H1 (cell line): ENCODE results near the gene USP30. TPM values are rescaled to one million over a fixed set of nuclear protein-coding genes. Genes with fewer than 3 reads are reported as not detected.

Experiments used
- CTCF ChIA-PET: fragments of 300-600 bp; sonication (Branson Sonifier 250); formaldehyde crosslinking; loops from one replicate; lab custom pipeline; 2021; ENCODE audit not compliant: partially characterized antibody; lab: Charles Lee
- POLR2A ChIA-PET: fragments of 300-600 bp; sonication (Branson Sonifier 250); formaldehyde crosslinking; loops from one replicate; lab custom pipeline; 2021; ENCODE audit warnings: inconsistent platforms; ENCODE audit not compliant: partially characterized antibody; lab: Charles Lee
- DNase-seq, 2 experiments: peaks; one replicate each; pipeline versions ENCODE4 v3.0.0 to v3.0.0-alpha.2; 2010 to 2022; ENCODE audit warnings: low spot score in 2 of 2, low read depth in 1 of 2, mixed read lengths in 1 of 2
- FAIRE-seq: peaks from 2 replicates; lab custom pipeline; 2011; peaks lifted over from hg19 to GRCh38; lab: Jason Lieb, UNC
- H2AFZ ChIP-seq: 2 replicates; pipeline ENCODE4 v1.8.1; 2012; ENCODE audit warnings: low read length, inconsistent platforms
- H2AK5ac ChIP-seq: 2 replicates; pipeline ENCODE4 v1.6.1; 2013; ENCODE audit warnings: low read depth, low read length
- H2BK120ac ChIP-seq: replicated peaks from 2 replicates; pipeline ENCODE3; 2013; ENCODE audit warnings: low read depth, low read length, inconsistent platforms
- H2BK12ac ChIP-seq: 2 replicates; pipeline ENCODE4 v1.6.1; 2013; ENCODE audit warnings: low read depth, low read length
- H2BK15ac ChIP-seq: 2 replicates; pipeline ENCODE4 v1.6.1; 2013; ENCODE audit warnings: low read length
- H2BK20ac ChIP-seq: 2 replicates; pipeline ENCODE4 v1.6.1; 2013; ENCODE audit warnings: low read length
- H2BK5ac ChIP-seq: 2 replicates; pipeline ENCODE4 v1.6.1; 2013; ENCODE audit warnings: low read depth, low read length
- H3K14ac ChIP-seq: 2 replicates; pipeline ENCODE4 v1.6.1; 2013; ENCODE audit warnings: inconsistent platforms; ENCODE audit not compliant: insufficient read length
- H3K18ac ChIP-seq: 2 replicates; pipeline ENCODE4 v1.6.1; 2013; ENCODE audit warnings: low read length; ENCODE audit errors: extremely low read depth
- H3K23ac ChIP-seq: 2 replicates; pipeline ENCODE4 v1.6.1; 2013; ENCODE audit warnings: inconsistent platforms; ENCODE audit not compliant: insufficient read length
- H3K23me2 ChIP-seq: 2 replicates; pipeline ENCODE4 v1.6.1; 2013; ENCODE audit warnings: low read depth, low read length
- H3K27ac ChIP-seq: 2 replicates; pipeline ENCODE4 v1.6.1; 2011; ENCODE audit warnings: low read depth, low read length, inconsistent platforms
- H3K27me3 ChIP-seq, 4 experiments: replicated peaks in 1 of 4; 1 replicate in 1 of 4; 2 replicates in 3 of 4; pipeline versions ENCODE4 v1.6.1 to v1.8.1; 2011 to 2013; ENCODE audit warnings: low read length in 3 of 4, mild to moderate bottlenecking in 3 of 4, inconsistent platforms in 2 of 4, mixed read lengths in 2 of 4, moderate library complexity in 1 of 4; ENCODE audit not compliant: control insufficient read depth in 3 of 4, insufficient read depth in 3 of 4; ENCODE audit errors: extremely low read depth in 1 of 4
- H3K36me3 ChIP-seq, 4 experiments: 2 replicates each; pipeline versions ENCODE4 v1.6.1 to v1.8.1; 2011 to 2013; ENCODE audit warnings: mild to moderate bottlenecking in 4 of 4, low read length in 3 of 4, moderate library complexity in 2 of 4, control low read depth in 1 of 4, inconsistent platforms in 1 of 4; ENCODE audit not compliant: insufficient read depth in 4 of 4, control insufficient read depth in 2 of 4
- H3K4ac ChIP-seq: replicated peaks from 2 replicates; pipeline ENCODE3; 2013; ENCODE audit warnings: low read length, low read depth, mixed read lengths, inconsistent platforms; ENCODE audit not compliant: insufficient read length
- H3K4me1 ChIP-seq, 4 experiments: replicated peaks in 1 of 4; 1 replicate in 1 of 4; 2 replicates in 3 of 4; pipeline versions ENCODE4 v1.6.1 to v1.8.1; 2011 to 2013; ENCODE audit warnings: low read length in 3 of 4, inconsistent platforms in 2 of 4, mixed read lengths in 1 of 4; ENCODE audit not compliant: insufficient read depth in 4 of 4, control insufficient read depth in 3 of 4
- H3K4me2 ChIP-seq, 2 experiments: 2 replicates each; pipeline versions ENCODE4 v1.6.1 to v1.8.1; 2011 to 2013; ENCODE audit warnings: low read depth in 2 of 2, low read length in 2 of 2, control low read depth in 1 of 2, inconsistent platforms in 1 of 2, mild to moderate bottlenecking in 1 of 2; ENCODE audit not compliant: insufficient read depth in 1 of 2
- H3K4me3 ChIP-seq, 4 experiments: fragments of 200-600, 300-600 bp in 1 of 4; sonication (generic), shearing (Covaris generic), sonication (Bioruptor Twin) in 1 of 4; 2 replicates each; pipeline versions ENCODE4 v1.5.1 to v1.8.1; 2011 to 2016; ENCODE audit warnings: low read length in 4 of 4, low read depth in 3 of 4, control low read depth in 2 of 4, inconsistent platforms in 2 of 4, mild to moderate bottlenecking in 2 of 4, mixed read lengths in 1 of 4, moderate library complexity in 1 of 4; ENCODE audit not compliant: insufficient read depth in 2 of 4; ENCODE audit errors: extremely low read depth in 1 of 4
- H3K56ac ChIP-seq: replicated peaks from 2 replicates; pipeline ENCODE3; 2013; ENCODE audit warnings: low read depth, mild to moderate bottlenecking, mixed read lengths, low read length, inconsistent platforms; ENCODE audit not compliant: insufficient read length
- H3K79me1 ChIP-seq: 2 replicates; pipeline ENCODE4 v1.6.1; 2013; ENCODE audit warnings: low read depth, low read length, control low read depth
- H3K79me2 ChIP-seq, 2 experiments: 2 replicates each; pipeline versions ENCODE4 v1.6.1 to v1.8.1; 2012 to 2013; ENCODE audit warnings: low read length in 2 of 2, mild to moderate bottlenecking in 2 of 2, inconsistent platforms in 1 of 2; ENCODE audit not compliant: insufficient read depth in 2 of 2, control insufficient read depth in 1 of 2
- H3K9ac ChIP-seq, 4 experiments: replicated peaks in 1 of 4; 1 replicate in 1 of 4; 2 replicates in 3 of 4; pipeline versions ENCODE4 v1.6.1 to v1.8.1; 2011 to 2013; ENCODE audit warnings: low read depth in 3 of 4, low read length in 3 of 4, control low read depth in 2 of 4, mild to moderate bottlenecking in 2 of 4, moderate library complexity in 2 of 4, inconsistent platforms in 1 of 4; ENCODE audit errors: extremely low read depth in 1 of 4
- H3K9me3 ChIP-seq, 2 experiments: 2 replicates each; pipeline versions ENCODE4 v1.6.1 to v1.8.1; 2012 to 2013; ENCODE audit warnings: mild to moderate bottlenecking in 2 of 2, moderate library complexity in 2 of 2, control low read depth in 1 of 2, inconsistent platforms in 1 of 2, low read depth in 1 of 2, low read length in 1 of 2, mixed read lengths in 1 of 2; ENCODE audit not compliant: insufficient read depth in 2 of 2
- H4K20me1 ChIP-seq, 2 experiments: replicated peaks in 1 of 2; 2 replicates each; pipeline versions ENCODE3 to v1.8.1; 2011 to 2013; ENCODE audit warnings: inconsistent platforms in 2 of 2, low read length in 2 of 2, mild to moderate bottlenecking in 1 of 2; ENCODE audit not compliant: insufficient read depth in 2 of 2, control insufficient read depth in 1 of 2
- H4K5ac ChIP-seq: 2 replicates; pipeline ENCODE4 v1.6.1; 2013; ENCODE audit warnings: low read length, low read depth, mixed read lengths, inconsistent platforms; ENCODE audit not compliant: insufficient read length
- H4K8ac ChIP-seq: 2 replicates; pipeline ENCODE4 v1.8.0; 2013; ENCODE audit warnings: mild to moderate bottlenecking, moderate library complexity, low read length, inconsistent platforms; ENCODE audit not compliant: insufficient read depth; ENCODE audit errors: extremely low read depth
- H4K91ac ChIP-seq: replicated peaks from 2 replicates; pipeline ENCODE3; 2013; ENCODE audit warnings: low read length, mixed read lengths, inconsistent platforms; ENCODE audit not compliant: insufficient read length
- ASH2L ChIP-seq: fragments of 200-600, 300-600 bp; sonication (generic); IDR thresholded peaks from one replicate; pipeline ENCODE4 v1.7.1; 2017; ENCODE audit warnings: low read length
- GTF2F1 ChIP-seq: IDR thresholded peaks from 2 replicates; pipeline ENCODE4 v1.6.1; 2012; ENCODE audit warnings: low read depth, low read length, improper control_type of control experiment, borderline replicate concordance
- JUN ChIP-seq: IDR thresholded peaks from 2 replicates; pipeline ENCODE4 v1.6.1; 2011; ENCODE audit warnings: low read depth, mild to moderate bottlenecking, improper control_type of control experiment, low read length
- MAFK ChIP-seq: IDR thresholded peaks from 2 replicates; pipeline ENCODE4 v1.6.1; 2012; ENCODE audit warnings: low read depth, mild to moderate bottlenecking, improper control_type of control experiment, low read length
- POLR2AphosphoS5 ChIP-seq: IDR thresholded peaks from 2 replicates; pipeline ENCODE4 v1.6.1; 2011; ENCODE audit warnings: low read depth, low read length
- RAD21 ChIP-seq, 2 experiments: IDR thresholded peaks in 1 of 2; conservative IDR thresholded peaks in 1 of 2; 2 replicates each; pipeline ENCODE4 v1.6.1; 2011; ENCODE audit warnings: low read depth in 2 of 2, low read length in 2 of 2, improper control_type of control experiment in 1 of 2, inconsistent platforms in 1 of 2, mild to moderate bottlenecking in 1 of 2, moderate library complexity in 1 of 2
- RNF2 ChIP-seq: fragments of 200-900, 300-1000 bp; sonication (generic); IDR thresholded peaks from 2 replicates; pipeline ENCODE4 v1.7.1; 2016; ENCODE audit warnings: borderline replicate concordance, low read depth, mild to moderate bottlenecking, antibody characterized with exemption, low read length; ENCODE audit not compliant: poor library complexity, severe bottlenecking; ENCODE audit errors: missing control alignments
- RXRA ChIP-seq: IDR thresholded peaks from 2 replicates; pipeline ENCODE4 v1.6.1; 2011; ENCODE audit warnings: low read depth, mild to moderate bottlenecking, low read length, moderate library complexity; ENCODE audit not compliant: insufficient read depth
- SIRT6 ChIP-seq: IDR thresholded peaks from one replicate; pipeline ENCODE4 v1.7.1; 2012; ENCODE audit warnings: low read length, inconsistent platforms
- SIX5 ChIP-seq: IDR thresholded peaks from 2 replicates; pipeline ENCODE4 v1.6.1; 2011; ENCODE audit warnings: mild to moderate bottlenecking, low read depth, low read length
- SP4 ChIP-seq: IDR thresholded peaks from 2 replicates; pipeline ENCODE4 v1.6.1; 2012; ENCODE audit warnings: low read length, inconsistent platforms
- SUZ12 ChIP-seq: fragments of 200-600 bp; sonication (generic); IDR thresholded peaks from 2 replicates; pipeline ENCODE4 v1.6.1; 2012; ENCODE audit warnings: mild to moderate bottlenecking, inconsistent platforms, low read length, moderate library complexity, mixed read lengths
- TCF12 ChIP-seq: IDR thresholded peaks from 2 replicates; pipeline ENCODE4 v1.6.1; 2011; ENCODE audit warnings: low read depth, mild to moderate bottlenecking, low read length
- WGBS, 2 experiments: shearing (Covaris generic) in 1 of 2; methylation state at CpG; one replicate each; pipeline versions ENCODE4 v1.1.6 to v1.1.7; 2013 to 2015; ENCODE audit warnings: low lambda C conversion rate in 2 of 2, mixed read lengths in 2 of 2, inconsistent platforms in 1 of 2, low coverage in 1 of 2, missing lambda C conversion rate in 1 of 2; ENCODE audit not compliant: insufficient replicate concordance in 2 of 2, insufficient coverage in 1 of 2, insufficient read length in 1 of 2; ENCODE audit errors: extremely low coverage in 1 of 2, missing lambda C conversion rate in 1 of 2; 5-methylcytosine and 5-hydroxymethylcytosine counted together
- polyA plus RNA-seq, 7 experiments: library from polyadenylated mRNA; depleted of rRNA in 3 of 7; stranded (reverse) in 5 of 7; unstranded in 2 of 7; fragments of >200 nt in 5 of 7; fragments of 200-250 nt in 2 of 7; gene quantifications; 1 replicate in 5 of 7; 2 replicates in 1 of 7; 4 replicates in 1 of 7; pipeline versions ENCODE4 v1.2.1 to v1.2.3, GENCODE V29; 2011 to 2013; ENCODE audit warnings: missing spikeins in 2 of 7, mixed read lengths in 2 of 7
- total RNA-seq: library from RNA; stranded (reverse); fragmentation: NEBNext Ultra II Directional; extraction: Animal tissue kit (Norgen Biotek cat#: 25700); gene quantifications from 2 replicates; pipeline ENCODE4 v1.2.1, GENCODE V29; 2021

USP30 gene
- total and polyA plus RNA-seq, 2 of the 8 experiments (the other 6 are each of a cell fraction or from before 2014, with no cell fraction given), result 7.0 to 12.2 TPM

DNA sequence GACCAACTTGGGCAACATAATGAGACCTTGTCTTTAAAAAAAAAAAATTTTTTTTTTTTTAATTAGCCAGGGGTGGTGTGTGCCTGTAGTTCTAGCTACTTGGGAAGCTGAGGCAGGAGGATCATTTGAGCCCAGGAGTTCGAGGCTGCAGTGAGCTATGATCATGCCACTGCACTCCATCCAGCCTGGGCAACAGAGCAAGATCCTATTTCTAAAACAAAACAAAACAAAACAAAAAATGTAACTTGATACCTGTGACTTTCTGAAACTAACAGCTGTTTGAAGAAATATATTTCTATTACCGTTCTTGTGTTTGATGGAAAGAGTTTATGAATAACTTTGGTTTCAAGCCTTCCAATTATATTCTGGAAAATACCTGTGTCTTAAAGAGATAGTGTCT, 62.3 kb downstream of the USP30 start:
- H2AFZ ChIP-seq, result no peak overlapping the region
- H3K27me3 ChIP-seq, result no peaks in the 10 kb centered on the region; a peak in 1 of 7 replicates
- no peak overlapping the region for H2BK12ac ChIP-seq
- H3K4ac ChIP-seq, result no peak overlapping the region
- H3K23ac ChIP-seq, result no peak overlapping the region
- no peak overlapping the region for H3K56ac ChIP-seq
- no peak for TF ChIP-seq TCF12
- no peak for TF ChIP-seq POLR2AphosphoS5
- TF ChIP-seq JUN, result no peak
- TF ChIP-seq RXRA, result no peak
- TF ChIP-seq ASH2L, result no peak
- TF ChIP-seq RNF2, result no peak
- no peak for TF ChIP-seq SP4
- no peak for TF ChIP-seq GTF2F1
- TF ChIP-seq SIRT6, result no peak
- TF ChIP-seq SIX5, result no peak
- no peak for TF ChIP-seq RAD21 (IDR thresholded peaks at IDR 0.05 in 1 of 2, conservative IDR thresholded peaks at IDR 0.05 in 1 of 2; ENCODE audit: low read depth in 2 of 2, low read length in 2 of 2)
- no peak for TF ChIP-seq SUZ12
- TF ChIP-seq MAFK, result no peak
- TF ChIP-seq, all 59 proteins: peak for 0
- DNase-seq (no peak), FAIRE-seq (no peak)
- no peaks in the 10 kb centered on the region for H3K9me3 ChIP-seq
- H4K20me1 ChIP-seq, result no peaks in the 10 kb centered on the region
- no peak overlapping the region for H2AK5ac ChIP-seq
- no peak overlapping the region for H3K27ac ChIP-seq
- no peak overlapping the region for H4K8ac ChIP-seq
- H3K18ac ChIP-seq, result no peak overlapping the region
- no peak overlapping the region for H2BK5ac ChIP-seq
- no peak overlapping the region for H2BK15ac ChIP-seq
- no peak overlapping the region for H3K14ac ChIP-seq
- ChIA-PET POLR2A (interaction anchor here (2.1 kb wide), 1 partner anchor 16 kb away, joined by 4 read pairs; no protein-coding TSS in a partner anchor), CTCF (interaction anchor here (0.7 to 2.4 kb wide), 5 partner anchors 13 to 141 kb away, joined by 3 to 5 read pairs (median 4); no protein-coding TSS in a partner anchor)
- no peaks in the 10 kb centered on the region for H3K23me2 ChIP-seq
- no peaks in the 10 kb centered on the region for H3K79me2 ChIP-seq
- H3K4me2 ChIP-seq, result no peak overlapping the region
- peaks cover 2 to 11% (median 5%) of the 10 kb centered on the region in 4 experiments; a peak in 5 of 7 replicates for H3K4me1 ChIP-seq
- H3K4me3 ChIP-seq, result no peak overlapping the region
- H2BK20ac ChIP-seq, result no peak overlapping the region
- no peaks in the 10 kb centered on the region for H3K79me1 ChIP-seq
- no peak overlapping the region for H2BK120ac ChIP-seq
- no peak overlapping the region for H4K91ac ChIP-seq
- 88% methylated on average over 2 of the region's 2 CpGs; no CpG with 5 or more reads in 1 of the 2 experiments for WGBS, 2 experiments
- H4K5ac ChIP-seq, result no peak overlapping the region
- H3K36me3 ChIP-seq, result peaks cover 0 to 7% (median 3%) of the 10 kb centered on the region in 4 experiments; a peak in 3 of 8 replicates
- H3K9ac ChIP-seq, result no peak overlapping the region
